Osteoblast (primary cell): ENCODE data around the gene COL20A1. TPM values are rescaled to one million over a fixed set of nuclear protein-coding genes. Genes with fewer than 3 reads are reported as not detected.

Source experiments
- DNase-seq: peaks from one replicate; pipeline ENCODE4 v3.0.0; 2011; ENCODE audit warnings: low spot score, mixed read lengths; ENCODE audit not compliant: insufficient read length; ENCODE audit errors: missing footprints
- H2AFZ ChIP-seq: 2 replicates; pipeline ENCODE4 v1.6.0; 2011; ENCODE audit warnings: mild to moderate bottlenecking, low read length
- H3K27ac ChIP-seq: 2 replicates; pipeline ENCODE4 v1.5.1; 2011; ENCODE audit warnings: mild to moderate bottlenecking, low read depth, low read length, moderate library complexity
- H3K27me3 ChIP-seq: 2 replicates; pipeline ENCODE4 v1.6.0; 2012; ENCODE audit warnings: mild to moderate bottlenecking, control low read depth, inconsistent platforms, low read length, moderate library complexity; ENCODE audit not compliant: insufficient read depth
- H3K36me3 ChIP-seq: 2 replicates; pipeline ENCODE4 v1.5.1; 2011; ENCODE audit warnings: mild to moderate bottlenecking, low read length, control low read depth, moderate library complexity; ENCODE audit not compliant: insufficient read depth
- H3K4me1 ChIP-seq: 2 replicates; pipeline ENCODE4 v1.5.1; 2011; ENCODE audit warnings: mild to moderate bottlenecking, low read length, control low read depth, moderate library complexity; ENCODE audit not compliant: insufficient read depth
- H3K4me2 ChIP-seq: 2 replicates; pipeline ENCODE4 v1.6.0; 2011; ENCODE audit warnings: mild to moderate bottlenecking, low read length; ENCODE audit not compliant: insufficient read depth
- H3K4me3 ChIP-seq: fragments of 200-600 bp; sonication (generic); 3 replicates; pipeline ENCODE4 v1.5.1; 2012; ENCODE audit warnings: mild to moderate bottlenecking, low read length, inconsistent platforms; ENCODE audit not compliant: insufficient read depth
- H3K79me2 ChIP-seq: 2 replicates; pipeline ENCODE4 v1.6.0; 2012; ENCODE audit warnings: mild to moderate bottlenecking, low read length, control low read depth, inconsistent platforms; ENCODE audit not compliant: insufficient read depth
- H3K9me3 ChIP-seq: 2 replicates; pipeline ENCODE4 v1.5.1; 2011; ENCODE audit warnings: low read depth, low read length, control low read depth
- H4K20me1 ChIP-seq: 2 replicates; pipeline ENCODE4 v1.6.0; 2012; ENCODE audit warnings: mild to moderate bottlenecking, low read length, control low read depth; ENCODE audit not compliant: insufficient read depth
- total RNA-seq: library from RNA; depleted of rRNA; stranded (reverse); fragments of >200 nt; gene quantifications from 2 replicates; pipeline ENCODE4 v1.2.3, GENCODE V29; 2012
- TF ChIP-seq, protein P1 (sequence below): IDR thresholded peaks from 2 replicates; pipeline ENCODE4 v1.5.1; 2011; ENCODE audit warnings: mild to moderate bottlenecking, low read depth, low read length, moderate library complexity; ENCODE audit errors: extremely low read depth

Gene COL20A1
- total RNA-seq, 1 donor: not detected

GRCh38 chr20:63290136-63290676 is 2.8 kb upstream of the COL20A1 start:
- Histone ChIP-seq H4K20me1 (peaks cover 64% of the 10 kb centered on the region), H3K27ac (no peak overlapping the region), H3K79me2 (no peaks in the 10 kb centered on the region), H3K4me3 (no peak overlapping the region), H3K27me3 (peaks cover 16% of the 10 kb centered on the region), H3K9me3 (no peaks in the 10 kb centered on the region), H3K36me3 (peaks cover 19% of the 10 kb centered on the region), H3K4me1 (peaks cover 7% of the 10 kb centered on the region), H3K4me2 (peak overlapping the region; percentile 13), H2AFZ (no peak overlapping the region)
- TF ChIP-seq, protein P1, sequence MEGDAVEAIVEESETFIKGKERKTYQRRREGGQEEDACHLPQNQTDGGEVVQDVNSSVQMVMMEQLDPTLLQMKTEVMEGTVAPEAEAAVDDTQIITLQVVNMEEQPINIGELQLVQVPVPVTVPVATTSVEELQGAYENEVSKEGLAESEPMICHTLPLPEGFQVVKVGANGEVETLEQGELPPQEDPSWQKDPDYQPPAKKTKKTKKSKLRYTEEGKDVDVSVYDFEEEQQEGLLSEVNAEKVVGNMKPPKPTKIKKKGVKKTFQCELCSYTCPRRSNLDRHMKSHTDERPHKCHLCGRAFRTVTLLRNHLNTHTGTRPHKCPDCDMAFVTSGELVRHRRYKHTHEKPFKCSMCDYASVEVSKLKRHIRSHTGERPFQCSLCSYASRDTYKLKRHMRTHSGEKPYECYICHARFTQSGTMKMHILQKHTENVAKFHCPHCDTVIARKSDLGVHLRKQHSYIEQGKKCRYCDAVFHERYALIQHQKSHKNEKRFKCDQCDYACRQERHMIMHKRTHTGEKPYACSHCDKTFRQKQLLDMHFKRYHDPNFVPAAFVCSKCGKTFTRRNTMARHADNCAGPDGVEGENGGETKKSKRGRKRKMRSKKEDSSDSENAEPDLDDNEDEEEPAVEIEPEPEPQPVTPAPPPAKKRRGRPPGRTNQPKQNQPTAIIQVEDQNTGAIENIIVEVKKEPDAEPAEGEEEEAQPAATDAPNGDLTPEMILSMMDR: no peak
- peak; percentile 90 for DNase-seq

GRCh38 chr20:63290677-63291472 is 2.1 kb upstream of the COL20A1 start:
- peaks cover 61% of the 10 kb centered on the region for H4K20me1 ChIP-seq
- no peaks in the 10 kb centered on the region for H3K9me3 ChIP-seq
- peak overlapping the region; percentile 13 for H3K4me2 ChIP-seq
- H3K4me3 ChIP-seq: no peak overlapping the region
- peaks cover 7% of the 10 kb centered on the region for H3K4me1 ChIP-seq
- TF ChIP-seq, protein P1: peak; percentile 59
- DNase-seq: peak; percentile 99
- no peak overlapping the region for H3K27ac ChIP-seq
- H3K79me2 ChIP-seq: no peaks in the 10 kb centered on the region
- H3K36me3 ChIP-seq: peaks cover 13% of the 10 kb centered on the region
- peaks cover 22% of the 10 kb centered on the region for H3K27me3 ChIP-seq
- no peak overlapping the region for H2AFZ ChIP-seq

DNA sequence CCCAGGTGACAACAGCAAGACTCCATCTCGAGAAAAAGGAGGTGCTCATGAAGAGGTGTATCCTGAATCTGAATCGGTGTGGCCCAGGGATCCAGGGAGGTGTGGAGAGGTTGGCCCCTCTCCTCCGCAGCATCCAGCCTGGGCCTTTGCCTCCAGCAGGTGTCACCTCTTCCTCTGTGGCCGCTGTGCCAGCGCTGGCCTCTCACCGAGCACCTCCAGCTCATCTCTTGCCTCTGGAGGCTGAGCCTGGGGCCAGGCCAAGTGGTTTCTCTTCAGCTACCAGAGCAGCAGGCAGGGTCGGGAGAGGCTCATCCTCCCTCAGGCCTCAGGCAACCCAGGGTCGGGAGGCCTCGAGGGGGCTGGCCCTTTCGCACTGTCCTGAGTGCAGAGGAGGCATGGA is 1.2 kb upstream of the COL20A1 start:
- peaks cover 58% of the 10 kb centered on the region for H4K20me1 ChIP-seq

DNA sequence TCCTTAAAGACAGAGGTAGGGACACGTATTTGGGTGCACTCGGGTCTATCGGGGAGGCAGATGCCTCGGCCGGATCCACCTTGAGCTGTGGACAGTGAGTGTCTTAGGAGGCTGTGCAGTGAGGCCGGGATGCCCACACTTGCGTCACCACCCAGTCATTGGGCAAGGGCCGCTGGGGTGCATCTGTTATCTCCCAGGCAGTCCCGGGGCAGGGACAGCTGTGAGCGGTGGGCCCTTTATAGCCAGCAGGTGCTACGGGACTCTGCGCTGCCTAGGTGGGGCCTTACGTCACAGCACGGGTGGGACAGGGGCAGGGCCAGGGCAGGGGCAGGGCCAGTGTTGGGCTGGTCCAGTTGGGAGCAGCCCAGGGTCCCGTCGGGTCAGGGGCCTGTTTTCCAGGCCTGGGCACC is 689 bp upstream of the COL20A1 start:
- peak; percentile 89 for DNase-seq
- Histone ChIP-seq H3K27me3 (peaks cover 34% of the 10 kb centered on the region), H3K79me2 (no peaks in the 10 kb centered on the region), H3K4me3 (no peak overlapping the region), H2AFZ (no peak overlapping the region), H3K9me3 (no peaks in the 10 kb centered on the region), H3K4me1 (peaks cover 7% of the 10 kb centered on the region), H3K4me2 (no peak overlapping the region), H4K20me1 (peaks cover 53% of the 10 kb centered on the region), H3K27ac (no peak overlapping the region), H3K36me3 (peaks cover 12% of the 10 kb centered on the region)
- TF ChIP-seq, protein P1: no peak

More for the DNA sequence above, 1.2 kb upstream of the COL20A1 start:
- H3K27ac ChIP-seq: no peak overlapping the region
- no peak overlapping the region for H2AFZ ChIP-seq
- peaks cover 7% of the 10 kb centered on the region for H3K4me1 ChIP-seq
- H3K79me2 ChIP-seq: no peaks in the 10 kb centered on the region
- TF ChIP-seq, protein P1: no peak
- DNase-seq: peak; percentile 91
- no peaks in the 10 kb centered on the region for H3K9me3 ChIP-seq
- peaks cover 12% of the 10 kb centered on the region for H3K36me3 ChIP-seq
- no peak overlapping the region for H3K4me2 ChIP-seq
- H3K4me3 ChIP-seq: no peak overlapping the region
- peaks cover 30% of the 10 kb centered on the region for H3K27me3 ChIP-seq
